ENCODE results near the gene F12.

GRCh38 chr5:177393206-177393765, 16.1 kb downstream of the F12 start:
- TF ChIP-seq, protein P1, sequence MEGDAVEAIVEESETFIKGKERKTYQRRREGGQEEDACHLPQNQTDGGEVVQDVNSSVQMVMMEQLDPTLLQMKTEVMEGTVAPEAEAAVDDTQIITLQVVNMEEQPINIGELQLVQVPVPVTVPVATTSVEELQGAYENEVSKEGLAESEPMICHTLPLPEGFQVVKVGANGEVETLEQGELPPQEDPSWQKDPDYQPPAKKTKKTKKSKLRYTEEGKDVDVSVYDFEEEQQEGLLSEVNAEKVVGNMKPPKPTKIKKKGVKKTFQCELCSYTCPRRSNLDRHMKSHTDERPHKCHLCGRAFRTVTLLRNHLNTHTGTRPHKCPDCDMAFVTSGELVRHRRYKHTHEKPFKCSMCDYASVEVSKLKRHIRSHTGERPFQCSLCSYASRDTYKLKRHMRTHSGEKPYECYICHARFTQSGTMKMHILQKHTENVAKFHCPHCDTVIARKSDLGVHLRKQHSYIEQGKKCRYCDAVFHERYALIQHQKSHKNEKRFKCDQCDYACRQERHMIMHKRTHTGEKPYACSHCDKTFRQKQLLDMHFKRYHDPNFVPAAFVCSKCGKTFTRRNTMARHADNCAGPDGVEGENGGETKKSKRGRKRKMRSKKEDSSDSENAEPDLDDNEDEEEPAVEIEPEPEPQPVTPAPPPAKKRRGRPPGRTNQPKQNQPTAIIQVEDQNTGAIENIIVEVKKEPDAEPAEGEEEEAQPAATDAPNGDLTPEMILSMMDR (IDR thresholded peaks at IDR 0.05 in 8 of 11, conservative IDR thresholded peaks at IDR 0.05 in 3 of 11) = no peak
- TF ChIP-seq POLR2AphosphoS5 (IDR thresholded peaks at IDR 0.05) = no peak
